Measurements from ENCODE around the gene SYT6. TPM values are rescaled to one million over a fixed set of nuclear protein-coding genes. Genes with fewer than 3 reads are reported as not detected.

Gene SYT6
- total RNA-seq, 4 donors from 2014 or later: 0.29 to 0.55 TPM; not detected in 2

- Histone ChIP-seq H3K27ac (no peak overlapping the region), H3K9me3 (no peaks in the 10 kb centered on the region), H3K4me3 (no peak overlapping the region), H3K4me1 (no peaks in the 10 kb centered on the region), H3K27me3 (no peaks in the 10 kb centered on the region), H3K36me3 (no peaks in the 10 kb centered on the region)
- DNase-seq: no peak
- TF ChIP-seq CTCF (IDR thresholded peaks at IDR 0.05): no peak
- no peak for TF ChIP-seq POLR2A (IDR thresholded peaks at IDR 0.05)
- intact Hi-C loops (cut with DNase I; ENCODE audit: low total_unique reads): no loop called here
Observed at GRCh38 chr1:114178936-114179335, 25.3 kb upstream of the SYT6 start.

- TF ChIP-seq POLR2A (IDR thresholded peaks at IDR 0.05): no peak
- no peak for TF ChIP-seq CTCF (IDR thresholded peaks at IDR 0.05)
- intact Hi-C loops (cut with DNase I; ENCODE audit: low total_unique reads): no loop called here
- no peak for DNase-seq
Observed at GRCh38 chr1:114177282-114177681, 23.6 kb upstream of the SYT6 start.

DNA sequence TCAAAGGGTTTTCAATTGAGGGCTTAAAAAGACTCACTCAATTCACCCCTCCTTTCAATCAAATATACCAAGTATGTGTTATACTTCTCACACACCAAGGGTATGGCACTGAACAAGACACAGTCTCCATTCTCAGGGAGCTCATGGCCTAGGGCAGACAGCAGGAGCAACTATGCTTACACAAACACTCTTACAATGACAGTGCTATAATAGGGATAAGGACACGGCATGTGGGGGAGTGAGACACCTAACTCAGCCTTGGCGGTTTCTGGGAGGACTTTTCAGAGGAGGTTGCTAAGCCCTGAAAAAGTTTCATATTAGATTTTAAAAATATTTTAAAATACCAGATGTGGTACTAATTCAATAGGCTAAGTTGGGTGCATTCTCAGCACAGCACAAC is 22.7 kb upstream of the SYT6 start:
- no peaks in the 10 kb centered on the region for H3K27me3 ChIP-seq
- DNase-seq: no peak
- no peak overlapping the region for H3K4me3 ChIP-seq
- no peak for TF ChIP-seq POLR2A (IDR thresholded peaks at IDR 0.05)
- TF ChIP-seq CTCF (IDR thresholded peaks at IDR 0.05): no peak
- H3K4me1 ChIP-seq: no peaks in the 10 kb centered on the region
- no peaks in the 10 kb centered on the region for H3K9me3 ChIP-seq
- H3K36me3 ChIP-seq: no peaks in the 10 kb centered on the region
- intact Hi-C loops (cut with DNase I; ENCODE audit: low total_unique reads): no loop called here
- no peak overlapping the region for H3K27ac ChIP-seq

More at GRCh38 chr1:114177282-114177681, 23.6 kb upstream of the SYT6 start:
- Histone ChIP-seq H3K27me3 (no peaks in the 10 kb centered on the region), H3K9me3 (no peaks in the 10 kb centered on the region), H3K36me3 (no peaks in the 10 kb centered on the region), H3K4me1 (no peaks in the 10 kb centered on the region), H3K4me3 (no peak overlapping the region), H3K27ac (no peak overlapping the region)

- no peak for DNase-seq
- no peak for TF ChIP-seq CTCF (IDR thresholded peaks at IDR 0.05)
- TF ChIP-seq POLR2A (IDR thresholded peaks at IDR 0.05): no peak
- H3K4me3 ChIP-seq: no peak overlapping the region
- H3K27ac ChIP-seq: no peak overlapping the region
- H3K36me3 ChIP-seq: no peaks in the 10 kb centered on the region
- H3K27me3 ChIP-seq: no peaks in the 10 kb centered on the region
- H3K9me3 ChIP-seq: no peaks in the 10 kb centered on the region
- no peaks in the 10 kb centered on the region for H3K4me1 ChIP-seq
- intact Hi-C loops (cut with DNase I; ENCODE audit: low total_unique reads): no loop called here
Observed at GRCh38 chr1:114173680-114174079, 20.0 kb upstream of the SYT6 start.

DNA sequence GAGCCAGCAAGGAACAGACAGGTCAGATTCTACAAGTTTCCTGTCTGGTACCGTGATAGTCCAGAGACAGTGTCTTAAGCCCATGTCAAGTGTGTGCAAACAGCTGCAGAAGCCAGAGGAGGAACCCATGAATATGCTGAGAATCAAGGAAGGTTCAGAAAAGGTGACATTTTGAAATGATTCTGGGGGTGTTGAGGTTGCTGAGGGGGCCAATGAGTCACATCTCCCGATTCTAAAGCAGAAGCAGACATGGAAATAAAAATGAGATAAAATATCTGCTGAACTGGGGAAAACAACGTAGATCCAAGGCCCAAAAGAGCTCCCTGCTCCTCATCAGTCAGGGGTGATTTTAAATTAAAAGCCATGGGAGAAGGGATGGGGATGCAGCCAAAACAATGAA is 15.8 kb upstream of the SYT6 start:
- DNase-seq: no peak
- TF ChIP-seq CTCF (IDR thresholded peaks at IDR 0.05): no peak
- TF ChIP-seq POLR2A (IDR thresholded peaks at IDR 0.05): no peak
- intact Hi-C loops (cut with DNase I; ENCODE audit: low total_unique reads): no loop called here
- Histone ChIP-seq H3K36me3 (no peaks in the 10 kb centered on the region), H3K27ac (no peak overlapping the region), H3K4me1 (no peaks in the 10 kb centered on the region), H3K27me3 (no peaks in the 10 kb centered on the region), H3K9me3 (no peaks in the 10 kb centered on the region), H3K4me3 (no peak overlapping the region)

Measured in uterus (tissue), 4 donors.